GM23248 (cell line): ENCODE data around the gene MYO5A. TPM values are rescaled to one million over a fixed set of nuclear protein-coding genes. Genes with fewer than 3 reads are reported as not detected.
"Not testable (repeated sequence)": the region's sequence is repeated elsewhere in the genome, so short reads cannot be mapped to it uniquely, and the experiment has no call there.

Source experiments
- DNase-seq: peaks from one replicate; pipeline ENCODE4 v3.0.0-alpha.2; 2015
- H2AFZ ChIP-seq: fragments of 200-600 bp; sonication (generic); 2 replicates; pipeline ENCODE4 v1.6.1; 2016; ENCODE audit warnings: antibody characterized with exemption
- H3F3A ChIP-seq: fragments of 200-600 bp; sonication (generic); 2 replicates; pipeline ENCODE4 v1.6.1; 2016; ENCODE audit warnings: mild to moderate bottlenecking, antibody characterized with exemption, mixed run types; ENCODE audit not compliant: insufficient read depth
- H3K27ac ChIP-seq: fragments of 200-600 bp; sonication (generic); 2 replicates; pipeline ENCODE4 v1.5.1; 2016; ENCODE audit warnings: mild to moderate bottlenecking
- H3K27me3 ChIP-seq: fragments of 200-600 bp; sonication (generic); replicated peaks from 2 replicates; pipeline ENCODE4 v1.6.1; 2016; ENCODE audit warnings: mild to moderate bottlenecking; ENCODE audit not compliant: insufficient read depth
- H3K36me3 ChIP-seq: fragments of 200-600 bp; sonication (generic); 2 replicates; pipeline ENCODE4 v1.6.1; 2016; ENCODE audit warnings: low read depth, mild to moderate bottlenecking
- H3K4me1 ChIP-seq: fragments of 200-600 bp; sonication (generic); 2 replicates; pipeline ENCODE4 v1.6.1; 2016; ENCODE audit warnings: mild to moderate bottlenecking; ENCODE audit not compliant: insufficient read depth
- H3K4me2 ChIP-seq: fragments of 200-600 bp; sonication (generic); one replicate; pipeline ENCODE4 v1.6.1; 2016; ENCODE audit warnings: mild to moderate bottlenecking; ENCODE audit not compliant: unreplicated experiment
- H3K4me3 ChIP-seq: fragments of 200-600 bp; sonication (generic); 2 replicates; pipeline ENCODE4 v1.5.1; 2016; ENCODE audit warnings: mild to moderate bottlenecking
- H3K79me2 ChIP-seq: fragments of 200-600 bp; sonication (generic); 2 replicates; pipeline ENCODE4 v1.6.1; 2016; ENCODE audit warnings: mild to moderate bottlenecking; ENCODE audit not compliant: insufficient read depth
- H3K9ac ChIP-seq: fragments of 200-600 bp; sonication (generic); 2 replicates; pipeline ENCODE4 v1.6.1; 2016; ENCODE audit warnings: mild to moderate bottlenecking
- H3K9me2 ChIP-seq: fragments of 200-600 bp; sonication (generic); 2 replicates; pipeline ENCODE4 v1.6.1; 2016; ENCODE audit warnings: mixed run types, mild to moderate bottlenecking, moderate library complexity; ENCODE audit not compliant: insufficient read depth
- H3K9me3 ChIP-seq: fragments of 200-600 bp; sonication (generic); one replicate; pipeline ENCODE4 v1.6.1; 2017; ENCODE audit warnings: low read depth
- H4K20me1 ChIP-seq: fragments of 200-600 bp; sonication (generic); 2 replicates; pipeline ENCODE4 v1.6.0; 2016; ENCODE audit not compliant: insufficient read depth
- EZH2 ChIP-seq: fragments of 200-600 bp; sonication (generic); IDR thresholded peaks from 2 replicates; pipeline ENCODE4 v1.6.1; 2018; ENCODE audit warnings: antibody characterized with exemption, mild to moderate bottlenecking; ENCODE audit not compliant: insufficient read depth, poor library complexity, severe bottlenecking
- EZH2phosphoT487 ChIP-seq: fragments of 200-600 bp; sonication (generic); IDR thresholded peaks from 2 replicates; pipeline ENCODE4 v1.6.1; 2018; ENCODE audit warnings: antibody characterized with exemption, moderate library complexity, mild to moderate bottlenecking, low read depth; ENCODE audit not compliant: insufficient read depth
- WGBS, 2 experiments: methylation state at CpG; one replicate each; pipeline ENCODE4 v1.1.6; 2015 to 2017; ENCODE audit warnings: low lambda C conversion rate in 2 of 2, low coverage in 1 of 2; ENCODE audit errors: missing lambda C conversion rate in 2 of 2; 5-methylcytosine and 5-hydroxymethylcytosine counted together
- in situ Hi-C: fragments of 300-500 bp; cut with MboI; formaldehyde crosslinking; loops from 2 replicates; pipeline ENCODE4 v1.15.0; 2020
- polyA plus RNA-seq: library from polyadenylated mRNA; unstranded; fragments of >200 nt; fragmentation: Nextera tagmentation; extraction: Ambion mirVana; gene quantifications from 2 replicates; pipeline ENCODE4 v1.2.1, GENCODE V29; 2016
- total RNA-seq: library from RNA; depleted of rRNA; stranded (reverse); fragments of >200 nt; shearing (Covaris generic); gene quantifications from 2 replicates; pipeline ENCODE4 v1.2.3, GENCODE V29; 2014

MYO5A gene
- total and polyA plus RNA-seq, 2 experiments from 2014 or later: 12.1 to 33.3 TPM

DNA sequence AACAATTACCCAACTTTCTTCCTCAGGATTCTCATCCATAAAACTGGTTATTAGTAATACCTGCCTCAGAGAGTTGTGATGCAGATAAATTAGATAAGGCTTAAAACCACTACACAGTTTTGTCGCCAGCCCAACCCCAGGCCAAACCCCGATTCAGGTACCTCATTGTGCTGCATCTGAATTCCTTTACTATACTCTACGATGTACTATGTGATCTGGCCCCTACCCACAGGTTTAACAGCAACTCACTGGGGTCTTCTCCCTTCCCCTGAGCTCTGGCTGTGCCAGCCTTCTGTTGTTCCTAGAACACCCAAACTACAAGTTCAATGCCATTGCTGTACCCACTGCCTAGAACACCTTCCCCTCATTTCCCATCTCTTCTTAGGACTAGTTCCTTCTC, 64.6 kb downstream of the MYO5A start:
- peaks cover 23% of the 10 kb centered on the region for H3K4me1 ChIP-seq
- H3K79me2 ChIP-seq: peaks cover 41% of the 10 kb centered on the region
- no peaks in the 10 kb centered on the region for H4K20me1 ChIP-seq
- TF ChIP-seq EZH2 (no peak), EZH2phosphoT487 (no peak)
- no peaks in the 10 kb centered on the region; the same call in 1 of the 2 replicates for H3F3A ChIP-seq
- H3K27me3 ChIP-seq: no peaks in the 10 kb centered on the region
- H3K4me2 ChIP-seq: no peak overlapping the region
- H3K36me3 ChIP-seq: no peaks in the 10 kb centered on the region
- peak; percentile 16 for DNase-seq
- 88 to 96% methylated on average over 3 of the region's 3 CpGs for WGBS, 2 experiments
- no peaks in the 10 kb centered on the region for H3K9me3 ChIP-seq
- H3K27ac ChIP-seq: no peak overlapping the region
- no peak overlapping the region for H3K4me3 ChIP-seq
- H3K9me2 ChIP-seq: no peaks in the 10 kb centered on the region
- no peak overlapping the region for H3K9ac ChIP-seq
- in situ Hi-C loops: no loop called here
- H2AFZ ChIP-seq: no peak overlapping the region

DNA sequence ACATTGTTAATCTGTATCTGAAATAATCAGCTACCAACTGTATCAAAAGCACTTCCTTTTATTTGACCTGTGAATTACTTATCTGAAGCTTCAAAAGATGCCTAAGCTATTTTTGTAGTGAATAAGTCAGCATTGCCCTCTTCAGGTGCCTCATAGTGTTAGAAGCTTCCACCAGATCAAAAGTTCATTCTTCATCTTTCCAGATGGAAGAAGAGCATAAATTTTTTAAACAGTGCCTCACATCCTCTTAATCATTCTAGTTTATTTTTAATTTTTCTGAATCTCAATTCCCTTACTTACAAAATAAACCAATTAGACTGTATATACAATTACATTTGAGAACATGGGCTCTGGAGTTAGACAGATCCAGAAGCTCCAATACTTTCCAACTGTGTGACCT, 65.0 kb downstream of the MYO5A start:
- H3K9me2 ChIP-seq: no peaks in the 10 kb centered on the region
- TF ChIP-seq EZH2 (no peak), EZH2phosphoT487 (no peak)
- no peaks in the 10 kb centered on the region; the same call in 1 of the 2 replicates for H3F3A ChIP-seq
- H4K20me1 ChIP-seq: no peaks in the 10 kb centered on the region
- H3K27me3 ChIP-seq: no peaks in the 10 kb centered on the region
- peak; percentile 38 for DNase-seq
- H3K36me3 ChIP-seq: no peaks in the 10 kb centered on the region
- no peak overlapping the region for H3K9ac ChIP-seq
- no peak overlapping the region for H2AFZ ChIP-seq
- no peaks in the 10 kb centered on the region for H3K9me3 ChIP-seq
- H3K27ac ChIP-seq: no peak overlapping the region
- no peak overlapping the region for H3K4me3 ChIP-seq
- peaks cover 23% of the 10 kb centered on the region for H3K4me1 ChIP-seq
- H3K79me2 ChIP-seq: peaks cover 41% of the 10 kb centered on the region
- in situ Hi-C loops: no loop called here
- H3K4me2 ChIP-seq: no peak overlapping the region

DNA sequence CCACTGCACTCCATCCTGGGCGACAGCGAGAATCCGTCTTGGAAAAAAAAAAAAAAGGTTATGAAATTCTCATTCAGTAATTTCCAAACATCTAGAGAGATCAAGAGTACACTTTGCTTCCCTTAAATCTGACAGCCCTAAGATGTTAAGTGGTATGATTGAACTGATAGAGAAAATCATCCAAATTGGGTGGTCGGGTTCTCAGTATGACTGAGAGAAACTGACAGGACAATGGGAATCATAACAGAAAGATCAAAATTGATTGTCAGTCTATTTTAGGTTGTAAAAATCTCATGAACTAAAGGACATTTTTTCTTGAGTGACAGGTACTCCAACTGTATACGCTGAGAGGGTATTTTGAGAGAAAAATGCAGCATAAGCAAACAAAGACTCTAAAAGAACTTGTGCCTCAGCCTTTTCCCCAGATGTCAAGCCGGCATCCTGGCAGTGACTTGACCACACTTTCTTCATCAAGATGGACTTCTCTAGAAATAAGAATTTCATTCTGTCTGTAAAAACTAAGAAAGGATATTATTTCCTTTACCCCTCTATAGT, 65.8 kb downstream of the MYO5A start:
- peaks cover 23% of the 10 kb centered on the region for H3K4me1 ChIP-seq
- no peaks in the 10 kb centered on the region for H3K9me2 ChIP-seq
- H3F3A ChIP-seq: no peaks in the 10 kb centered on the region; the same call in 1 of the 2 replicates
- H3K36me3 ChIP-seq: no peaks in the 10 kb centered on the region
- H2AFZ ChIP-seq: no peak overlapping the region
- TF ChIP-seq EZH2 (no peak), EZH2phosphoT487 (no peak)
- DNase-seq: no peak
- H3K4me3 ChIP-seq: no peak overlapping the region
- in situ Hi-C loops: no loop called here
- WGBS, 2 experiments: 92 to 95% methylated on average over 6 of the region's 6 CpGs
- no peaks in the 10 kb centered on the region for H3K9me3 ChIP-seq
- H3K79me2 ChIP-seq: peaks cover 39% of the 10 kb centered on the region
- no peaks in the 10 kb centered on the region for H3K27me3 ChIP-seq
- H3K27ac ChIP-seq: no peak overlapping the region
- no peak overlapping the region for H3K9ac ChIP-seq
- H3K4me2 ChIP-seq: no peak overlapping the region
- no peaks in the 10 kb centered on the region for H4K20me1 ChIP-seq

DNA sequence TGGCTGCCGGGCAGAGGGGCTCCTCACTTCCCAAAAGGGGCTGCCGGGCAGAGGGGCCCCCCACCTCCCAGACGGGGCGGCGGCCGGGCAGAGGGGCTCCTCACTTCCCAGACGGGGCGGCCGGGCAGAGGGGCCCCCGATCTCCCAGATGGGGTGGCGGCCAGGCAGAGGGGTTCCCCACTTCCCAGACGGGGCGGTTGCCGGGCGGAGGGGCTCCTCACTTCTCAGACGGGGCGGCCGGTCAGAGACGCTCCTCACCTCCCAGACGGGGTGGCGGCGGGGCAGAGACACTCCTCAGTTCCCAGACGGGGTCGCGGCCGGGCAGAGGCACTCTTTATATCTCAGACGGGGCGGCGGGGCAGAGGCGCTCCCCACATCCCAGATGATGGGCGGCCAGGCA, 69.0 kb downstream of the MYO5A start:
- H3K4me3 ChIP-seq, H3K27ac ChIP-seq, DNase-seq, H3F3A ChIP-seq, H3K9me2 ChIP-seq, H3K9me3 ChIP-seq, H3K4me2 ChIP-seq, H3K9ac ChIP-seq, H4K20me1 ChIP-seq, in situ Hi-C loops, H2AFZ ChIP-seq, H3K27me3 ChIP-seq, H3K36me3 ChIP-seq: not testable (repeated sequence)
- peaks cover 46% of the 10 kb centered on the region for H3K79me2 ChIP-seq
- H3K4me1 ChIP-seq: peaks cover 19% of the 10 kb centered on the region
- 93 to 100% methylated on average over 1 to 26 of the region's 31 CpGs for WGBS, 2 experiments

DNA sequence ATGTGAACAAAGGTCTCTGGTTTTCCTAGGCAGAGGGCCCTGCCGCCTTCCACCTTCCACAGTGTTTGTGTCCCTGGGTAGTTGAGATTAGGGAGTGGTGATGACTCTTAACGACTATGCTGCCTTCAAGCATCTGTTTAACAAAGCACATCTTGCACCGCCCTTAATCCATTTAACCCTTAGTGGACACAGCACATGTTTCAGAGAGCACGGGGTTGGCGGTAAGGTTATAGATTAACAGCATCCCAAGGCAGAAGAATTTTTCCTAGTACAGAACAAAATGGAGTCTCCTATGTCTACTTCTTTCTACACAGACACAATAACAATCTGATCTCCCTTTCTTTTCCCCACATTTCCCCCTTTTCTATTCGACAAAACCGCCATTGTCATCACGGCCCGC, 69.4 kb downstream of the MYO5A start:
- H3K4me2 ChIP-seq, H3K36me3 ChIP-seq, in situ Hi-C loops, H3K9me3 ChIP-seq, H2AFZ ChIP-seq, H3F3A ChIP-seq, H4K20me1 ChIP-seq, H3K9ac ChIP-seq, DNase-seq, H3K27me3 ChIP-seq, H3K9me2 ChIP-seq, H3K4me3 ChIP-seq, H3K27ac ChIP-seq: not testable (repeated sequence)
- peaks cover 50% of the 10 kb centered on the region for H3K79me2 ChIP-seq
- H3K4me1 ChIP-seq: peaks cover 15% of the 10 kb centered on the region
- 74 to 77% methylated on average over 9 of the region's 9 CpGs for whole genome bisulfite sequencing, 2 experiments
